Measurements from ENCODE around the gene RBMS1.
"Not testable (repeated sequence)": the region's sequence is repeated elsewhere in the genome, so short reads cannot be mapped to it uniquely, and the experiment has no call there.

Gene RBMS1

DNA sequence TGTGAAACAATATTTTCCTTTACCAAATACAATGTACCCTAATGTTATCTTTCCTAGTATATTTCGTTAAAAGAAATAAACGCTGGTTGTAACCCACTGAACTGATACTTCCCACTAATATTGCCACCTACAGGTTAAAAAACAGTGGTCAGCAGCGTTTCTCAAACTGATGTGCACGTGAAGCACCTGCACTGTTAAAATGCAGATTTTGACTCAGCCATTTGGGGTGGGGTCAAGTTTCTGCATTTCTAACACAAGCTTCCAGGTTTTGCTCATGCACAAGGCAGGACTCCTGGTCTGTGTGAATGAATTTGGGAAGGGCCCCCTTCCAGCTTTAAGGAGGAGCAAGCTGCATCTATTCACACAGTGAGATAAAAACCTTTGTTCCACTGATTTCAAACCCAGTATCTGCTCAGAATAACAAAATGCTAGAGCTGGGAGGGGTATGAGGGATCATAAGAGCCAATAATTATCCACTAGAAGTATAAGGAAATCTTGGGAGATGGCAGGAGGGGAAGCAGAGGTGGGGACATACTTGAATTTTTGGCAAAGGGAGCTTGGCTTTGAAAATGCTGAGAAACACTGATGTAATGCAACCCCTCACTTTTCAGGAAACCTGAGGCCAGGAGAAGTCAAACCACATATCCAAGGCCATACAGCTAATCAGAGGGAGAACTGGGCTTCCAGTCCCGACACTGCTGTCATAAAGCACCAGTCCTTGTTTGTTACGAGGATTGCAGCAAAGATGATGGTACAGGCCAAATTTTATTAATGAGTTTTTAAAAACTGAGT is 116.2 kb downstream of the RBMS1 start:
- DNase-seq = no peak

- no peak for DNase-seq
These were observed 117.0 kb downstream of the RBMS1 start for GRCh38 chr2:160376576-160376975.

- no peak for DNase-seq
These were observed 117.7 kb downstream of the RBMS1 start for GRCh38 chr2:160375802-160376469.

- no peak for DNase-seq
These were observed 118.6 kb downstream of the RBMS1 start for GRCh38 chr2:160375037-160375436.

- DNase-seq = no peak
These were observed 119.9 kb downstream of the RBMS1 start for GRCh38 chr2:160373666-160374065.

- DNase-seq = no peak
These were observed 120.3 kb downstream of the RBMS1 start for GRCh38 chr2:160373263-160373662.

- no peak for DNase-seq
These were observed 121.0 kb downstream of the RBMS1 start for GRCh38 chr2:160372585-160372984.

- no peak for DNase-seq
These were observed 121.6 kb downstream of the RBMS1 start for GRCh38 chr2:160372010-160372356.

- no peak for DNase-seq
These were observed 122.2 kb downstream of the RBMS1 start for GRCh38 chr2:160371251-160372009.

GRCh38 chr2:160368988-160369930 is 124.3 kb downstream of the RBMS1 start:
- DNase-seq = no peak

GRCh38 chr2:160367887-160368286 is 125.7 kb downstream of the RBMS1 start:
- no peak for DNase-seq

DNA sequence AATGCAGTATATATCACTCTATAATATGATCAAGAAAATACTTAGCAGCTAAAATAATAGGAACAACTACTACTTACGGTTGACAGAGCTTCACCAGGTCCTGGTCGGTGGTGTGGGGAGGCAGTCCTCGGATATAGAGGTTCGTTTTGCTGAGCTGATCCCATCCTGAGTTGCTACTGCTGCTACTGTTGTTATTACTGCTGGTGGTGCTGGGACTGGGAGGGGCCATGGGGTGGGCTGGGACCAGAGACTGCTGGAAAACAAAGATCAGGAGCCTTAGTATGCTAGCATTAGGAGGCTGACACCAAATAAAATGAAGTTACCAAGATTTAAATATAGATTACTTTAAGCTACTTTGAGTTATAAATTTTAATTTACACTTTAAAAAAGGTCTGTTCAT is 126.5 kb downstream of the RBMS1 start:
- DNase-seq = not testable (repeated sequence)

DNA sequence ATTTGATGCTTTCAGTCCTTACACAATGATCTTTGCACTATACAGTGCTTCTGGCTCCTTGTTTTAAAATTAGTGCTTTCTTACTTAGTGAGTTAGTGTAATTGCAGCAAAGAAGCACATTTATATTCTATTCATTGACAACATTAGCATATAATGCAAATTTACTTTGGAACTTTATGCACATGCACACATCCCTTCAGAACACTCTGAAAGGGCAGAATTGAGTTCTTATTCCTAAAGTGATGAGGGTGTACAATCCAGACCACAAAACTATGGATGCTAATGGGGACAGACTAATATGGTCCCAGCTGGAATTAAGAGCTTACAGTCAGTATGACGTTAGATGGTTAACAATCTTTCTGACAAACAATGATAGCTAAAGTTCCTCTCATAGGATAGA is 127.1 kb downstream of the RBMS1 start:
- DNase-seq = no peak

GRCh38 chr2:160365716-160366367 is 127.8 kb downstream of the RBMS1 start:
- no peak for DNase-seq

DNA sequence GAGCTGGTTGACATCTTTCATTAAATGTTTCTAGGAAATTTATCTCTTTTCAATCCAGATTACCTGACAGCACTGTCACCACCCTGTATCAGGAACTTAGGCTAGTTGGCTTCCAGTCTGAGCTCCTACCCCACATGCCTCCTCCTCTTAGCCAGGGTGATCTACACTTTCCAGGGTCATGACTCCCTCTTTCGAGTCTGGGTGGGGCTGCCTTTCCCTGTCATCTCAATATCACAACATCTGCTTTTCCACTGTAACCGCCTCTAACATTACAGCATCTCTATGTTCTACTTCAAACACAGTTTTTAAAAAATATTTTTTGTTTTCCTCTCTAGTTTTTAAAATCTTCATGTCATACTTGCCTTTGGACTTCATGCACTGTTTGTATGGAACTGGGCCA is 129.2 kb downstream of the RBMS1 start:
- DNase-seq = no peak

- no peak for DNase-seq
These were observed 129.6 kb downstream of the RBMS1 start for GRCh38 chr2:160363961-160364360.

GRCh38 chr2:160363055-160363454 is 130.6 kb downstream of the RBMS1 start:
- no peak for DNase-seq

- no peak for DNase-seq
These were observed 131.1 kb downstream of the RBMS1 start for GRCh38 chr2:160362541-160362940.

DNA sequence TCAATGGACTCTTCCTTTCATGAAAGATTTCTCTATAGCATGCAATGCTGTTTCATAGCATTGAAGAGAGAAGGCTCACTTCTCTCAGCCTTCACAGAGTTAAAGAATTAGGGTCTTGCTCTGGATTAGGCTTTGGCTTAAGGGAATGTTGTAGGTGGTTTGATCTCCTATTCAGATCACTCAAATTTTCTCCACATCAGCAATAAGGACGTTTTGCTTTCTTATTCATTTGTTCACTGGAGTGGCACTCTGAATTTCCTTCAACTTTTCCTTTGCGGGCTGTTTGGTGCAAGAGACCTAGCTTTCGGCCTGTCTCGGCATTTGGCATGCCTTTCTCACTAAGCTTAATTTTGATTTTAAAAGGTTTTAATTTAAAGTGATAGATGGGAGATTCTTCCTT is 131.6 kb downstream of the RBMS1 start:
- DNase-seq = no peak

- DNase-seq = no peak
These were observed 133.4 kb downstream of the RBMS1 start for GRCh38 chr2:160360089-160360757.

- no peak for DNase-seq
These were observed 135.6 kb downstream of the RBMS1 start for GRCh38 chr2:160358046-160358445.

DNA sequence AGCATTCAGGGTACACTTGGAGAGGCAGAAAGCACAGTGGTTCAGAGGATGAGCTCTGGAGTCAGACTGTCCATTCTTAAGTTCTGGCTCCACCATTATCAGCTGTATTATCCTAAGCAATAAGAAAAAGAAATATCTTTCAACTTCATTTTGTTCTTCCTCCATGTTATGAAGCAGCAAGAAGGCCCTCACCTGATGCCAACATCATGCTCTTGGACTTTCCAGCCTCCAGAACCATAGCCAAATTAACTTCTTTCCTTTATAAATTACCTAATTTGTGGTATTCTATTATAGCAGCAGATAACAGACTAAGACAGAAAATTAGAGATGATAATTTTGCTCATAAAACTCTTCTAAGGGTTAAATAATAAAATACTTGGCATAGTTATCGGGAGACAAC is 137.1 kb downstream of the RBMS1 start:
- DNase-seq = no peak
